GM23338 (cell line): ENCODE data around the gene HRH2. TPM values are rescaled to one million over a fixed set of nuclear protein-coding genes. Genes with fewer than 3 reads are reported as not detected.

Source experiments
- ATAC-seq: fragments of 200-7000 bp; cut with Tn5 transposase; 3 replicates; pipeline ENCODE4 v1.9.1; 2020
- DNase-seq: peaks from one replicate; pipeline ENCODE4 v3.0.0-alpha.2; 2015; ENCODE audit warnings: low spot score
- H2AFZ ChIP-seq: fragments of 200-600 bp; sonication (generic); 2 replicates; pipeline ENCODE4 v1.8.0; 2016; ENCODE audit warnings: antibody characterized with exemption, mild to moderate bottlenecking, moderate library complexity
- H3F3A ChIP-seq: fragments of 200-600 bp; sonication (generic); replicated peaks from 2 replicates; pipeline ENCODE4 v1.8.0; 2017; ENCODE audit warnings: antibody characterized with exemption, mixed run types, low read depth
- H3K27ac ChIP-seq: fragments of 200-600 bp; sonication (generic); 2 replicates; pipeline ENCODE4 v1.6.1; 2016; ENCODE audit warnings: low read depth
- H3K27me3 ChIP-seq: fragments of 200-600 bp; sonication (generic); 2 replicates; pipeline ENCODE4 v1.8.0; 2016; ENCODE audit warnings: mild to moderate bottlenecking, mixed run types, moderate library complexity; ENCODE audit not compliant: insufficient read depth
- H3K36me3 ChIP-seq: fragments of 200-600 bp; sonication (generic); 2 replicates; pipeline ENCODE4 v1.8.0; 2016; ENCODE audit warnings: mild to moderate bottlenecking; ENCODE audit not compliant: insufficient read depth
- H3K4me1 ChIP-seq: fragments of 200-600 bp; sonication (generic); 2 replicates; pipeline ENCODE4 v1.8.0; 2016; ENCODE audit warnings: mild to moderate bottlenecking, moderate library complexity; ENCODE audit not compliant: insufficient read depth
- H3K4me2 ChIP-seq: fragments of 200-600 bp; sonication (generic); 2 replicates; pipeline ENCODE4 v1.7.1; 2017; ENCODE audit warnings: mixed run types
- H3K4me3 ChIP-seq: fragments of 200-600 bp; sonication (generic); 2 replicates; pipeline ENCODE4 v1.6.1; 2016; ENCODE audit warnings: mixed run types
- H3K79me2 ChIP-seq: fragments of 200-600 bp; sonication (generic); replicated peaks from 2 replicates; pipeline ENCODE4 v1.8.0; 2017; ENCODE audit warnings: mild to moderate bottlenecking; ENCODE audit not compliant: insufficient read depth
- H3K9me2 ChIP-seq: fragments of 200-600 bp; sonication (generic); 2 replicates; pipeline ENCODE4 v1.8.0; 2017; ENCODE audit not compliant: insufficient read depth
- H4K20me1 ChIP-seq: fragments of 200-600 bp; sonication (generic); replicated peaks from 2 replicates; pipeline ENCODE4 v1.8.0; 2017; ENCODE audit warnings: mild to moderate bottlenecking; ENCODE audit not compliant: insufficient read depth
- H3K27ac Mint-ChIP-seq: 2 replicates; pipeline ENCODE4 v1.8.0; 2020; ENCODE audit warnings: inconsistent platforms, mild to moderate bottlenecking, moderate library complexity, mixed read lengths
- H3K27me3 Mint-ChIP-seq: 3 replicates; pipeline ENCODE4 v1.8.0; 2022; ENCODE audit warnings: low read depth, mild to moderate bottlenecking, moderate library complexity, mixed read lengths, inconsistent platforms; ENCODE audit not compliant: insufficient read depth, poor library complexity
- H3K36me3 Mint-ChIP-seq: 3 replicates; pipeline ENCODE4 v1.8.0; 2021; ENCODE audit warnings: low read depth, mild to moderate bottlenecking, inconsistent platforms, moderate library complexity, mixed read lengths
- H3K4me1 Mint-ChIP-seq: 3 replicates; pipeline ENCODE4 v1.8.0; 2020; ENCODE audit warnings: mild to moderate bottlenecking, inconsistent platforms, mixed read lengths
- H3K4me3 Mint-ChIP-seq: 3 replicates; pipeline ENCODE4 v1.8.0; 2021; ENCODE audit warnings: moderate library complexity, mild to moderate bottlenecking, inconsistent platforms, mixed read lengths
- H3K9me3 Mint-ChIP-seq: 3 replicates; pipeline ENCODE4 v1.8.0; 2020; ENCODE audit warnings: moderate library complexity, mild to moderate bottlenecking, inconsistent platforms, mixed read lengths
- CREB1 ChIP-seq: fragments of 250-450 bp; sonication (Bioruptor Pico); IDR thresholded peaks from 2 replicates; pipeline ENCODE4 v1.5.0; 2020; ENCODE audit warnings: low read depth, mild to moderate bottlenecking, moderate library complexity
- CTCF ChIP-seq, 2 experiments: fragments of 200-600 bp in 1 of 2; sonication (generic) in 1 of 2; conservative IDR thresholded peaks; 2 replicates each; pipeline versions ENCODE4 v1.5.1 to v1.6.1; 2016 to 2017; ENCODE audit warnings: antibody characterized with exemption in 2 of 2, low read depth in 2 of 2, mild to moderate bottlenecking in 2 of 2, moderate library complexity in 1 of 2
- EZH2 ChIP-seq: fragments of 200-600 bp; sonication (generic); IDR thresholded peaks from one replicate; pipeline ENCODE4 v1.8.0; 2017; ENCODE audit warnings: antibody characterized with exemption, mild to moderate bottlenecking, low read depth; ENCODE audit not compliant: unreplicated experiment
- EZH2phosphoT487 ChIP-seq: fragments of 200-600 bp; sonication (generic); IDR thresholded peaks from one replicate; pipeline ENCODE4 v1.8.1; 2018; ENCODE audit warnings: antibody characterized with exemption; ENCODE audit not compliant: unreplicated experiment
- NANOG ChIP-seq: IDR thresholded peaks from 2 replicates; pipeline ENCODE4 v1.6.1; 2016; ENCODE audit warnings: antibody characterized with exemption, borderline replicate concordance
- ZNF114 ChIP-seq: fragments of 250-450 bp; sonication (Bioruptor Pico); IDR thresholded peaks from 2 replicates; pipeline ENCODE4 v1.5.0; 2020; ENCODE audit warnings: mild to moderate bottlenecking, moderate library complexity
- ZNF462 ChIP-seq: fragments of 250-450 bp; sonication (Bioruptor Pico); IDR thresholded peaks from 2 replicates; pipeline ENCODE4 v1.5.0; 2020; ENCODE audit warnings: mild to moderate bottlenecking, moderate library complexity
- polyA plus RNA-seq: library from polyadenylated mRNA; unstranded; fragments of >200 nt; fragmentation: Nextera tagmentation; extraction: Ambion mirVana; gene quantifications from 2 replicates; pipeline ENCODE4 v1.2.1, GENCODE V29; 2016
- total RNA-seq: library from RNA; depleted of rRNA; stranded (reverse); fragments of >200 nt; shearing (Covaris generic); gene quantifications from 2 replicates; pipeline ENCODE4 v1.2.3, GENCODE V29; 2014

HRH2 gene
- total and polyA plus RNA-seq, 2 experiments from 2014 or later, result 6.8 to 7.0 TPM

GRCh38 chr5:175629793-175630192 is 28.1 kb upstream of the HRH2 start:
- Histone ChIP-seq H3K4me3 (no peak overlapping the region), H3K9me2 (0 out of 2 replicates have a peak, but pooled peaks cover 7% of the 10 kb centered on the region), H3K27me3 (no peaks in the 10 kb centered on the region), H3K27ac (no peak overlapping the region), H3K4me2 (no peak overlapping the region), H3K4me1 (peaks cover 6% of the 10 kb centered on the region; the same call in 1 of the 2 replicates), H2AFZ (no peak overlapping the region), H4K20me1 (no peaks in the 10 kb centered on the region), H3K79me2 (no peaks in the 10 kb centered on the region), H3K36me3 (no peaks in the 10 kb centered on the region; the same call in 1 of the 2 replicates), H3F3A (no peaks in the 10 kb centered on the region)
- no peak overlapping the region for H3K4me3 Mint-ChIP-seq
- H3K27ac Mint-ChIP-seq, result no peak overlapping the region
- no peak for DNase-seq
- H3K27me3 Mint-ChIP-seq, result peaks cover 9% of the 10 kb centered on the region
- H3K36me3 Mint-ChIP-seq, result peaks cover 8% of the 10 kb centered on the region
- TF ChIP-seq ZNF114 (CRISPR knock-in tag) (no peak), EZH2phosphoT487 (no peak), CTCF (conservative IDR thresholded peaks at IDR 0.05; ENCODE audit: low read depth in 2 of 2) (no peak), NANOG (no peak), ZNF462 (CRISPR knock-in tag) (no peak), EZH2 (no peak), CREB1 (CRISPR knock-in tag) (no peak)
- H3K9me3 Mint-ChIP-seq, result peaks cover 7% of the 10 kb centered on the region
- H3K4me1 Mint-ChIP-seq, result peaks cover 15% of the 10 kb centered on the region
- ATAC-seq, result no peak
